ES-I3 (cell line): ENCODE results near the gene ATP5PD.
A peak's percentile ranks its signal among the peaks of the same experiment; 100 is the strongest.
"Not testable (repeated sequence)": the region's sequence is repeated elsewhere in the genome, so short reads cannot be mapped to it uniquely, and the experiment has no call there.

Experiments used
- H3K36me3 ChIP-seq: 2 replicates; pipeline ENCODE4 v1.6.1; 2013; ENCODE audit warnings: mild to moderate bottlenecking, low read length, control low read depth, moderate library complexity; ENCODE audit not compliant: insufficient read depth
- H3K4me1 ChIP-seq: 2 replicates; pipeline ENCODE4 v1.6.1; 2013; ENCODE audit warnings: mild to moderate bottlenecking, control low read depth, low read length; ENCODE audit not compliant: insufficient read depth
- H3K9ac ChIP-seq: 2 replicates; pipeline ENCODE4 v1.6.1; 2013; ENCODE audit warnings: low read depth, mild to moderate bottlenecking, low read length, moderate library complexity
- H3K9me3 ChIP-seq: 2 replicates; pipeline ENCODE4 v1.6.1; 2013; ENCODE audit warnings: mild to moderate bottlenecking, low read length, moderate library complexity; ENCODE audit not compliant: control insufficient read depth, insufficient read depth

ATP5PD gene

DNA sequence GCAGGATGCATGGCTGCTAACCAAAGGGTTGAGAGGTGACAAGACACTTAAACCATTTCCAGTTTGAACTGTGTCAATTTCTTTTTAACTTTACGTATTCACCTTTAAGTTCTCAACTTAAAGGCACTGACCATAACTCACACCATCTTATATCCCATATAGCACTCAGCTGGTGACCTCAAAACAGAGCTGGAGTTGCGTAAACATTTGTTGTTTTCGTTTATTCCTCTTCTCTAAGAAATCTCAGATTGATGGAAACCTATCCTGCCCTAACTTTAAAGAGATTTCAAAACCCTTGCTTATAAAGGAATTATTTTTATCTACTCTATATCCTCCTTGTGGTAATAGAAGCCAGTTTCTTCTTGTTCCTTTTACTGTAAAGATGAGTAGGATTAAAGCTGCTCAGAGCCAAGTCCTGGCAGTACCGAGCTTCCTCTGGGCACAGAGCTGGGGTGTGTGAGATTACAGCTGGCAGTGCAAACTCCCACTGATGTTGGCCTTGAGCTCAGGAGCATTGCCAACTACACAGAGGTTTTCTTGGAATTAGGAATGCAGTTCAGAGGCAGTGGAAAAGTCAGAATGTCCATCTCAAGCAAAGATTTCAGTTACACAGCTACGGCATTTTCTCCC, 1.6 kb upstream of the ATP5PD start:
- peaks cover 5% of the 10 kb centered on the region; the same call in 1 of the 2 replicates for H3K4me1 ChIP-seq
- no peaks in the 10 kb centered on the region for H3K9me3 ChIP-seq
- peak overlapping the region; percentile 85 for H3K9ac ChIP-seq
- H3K36me3 ChIP-seq = peaks cover 27% of the 10 kb centered on the region

DNA sequence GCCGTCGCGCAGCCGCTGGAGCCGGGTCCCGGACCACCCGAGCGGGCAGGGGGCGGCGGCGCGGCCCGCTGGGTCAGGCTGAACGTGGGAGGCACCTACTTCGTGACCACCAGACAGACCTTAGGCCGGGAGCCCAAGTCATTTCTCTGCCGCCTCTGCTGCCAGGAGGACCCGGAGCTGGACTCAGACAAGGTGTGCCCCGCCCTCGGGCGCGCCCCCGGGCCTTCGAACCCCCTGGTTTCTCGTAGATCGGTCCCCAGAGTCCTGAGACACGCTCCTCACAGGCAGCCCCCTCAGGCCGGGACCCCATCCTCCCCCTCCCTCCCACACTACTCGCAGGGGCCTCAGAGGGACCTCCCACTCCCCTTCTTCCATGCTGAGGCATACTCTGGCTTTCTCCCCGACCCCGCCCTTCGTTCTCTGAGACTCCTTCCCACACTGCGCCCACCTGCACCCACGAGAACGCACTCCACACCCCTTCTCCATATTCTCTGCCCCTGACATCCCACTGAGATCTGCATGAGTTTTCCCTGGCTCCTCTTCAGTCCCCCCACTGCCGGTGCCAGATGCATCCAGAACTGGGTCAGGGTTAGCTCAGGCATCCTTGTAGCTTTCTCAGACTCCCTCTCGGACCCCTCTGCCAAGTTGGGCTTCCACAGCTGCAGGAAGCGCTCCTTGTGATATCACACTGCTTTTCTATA, 779 bp upstream of the ATP5PD start:
- Histone ChIP-seq H3K36me3 (peaks cover 22% of the 10 kb centered on the region), H3K9ac (peak overlapping the region; percentile 85), H3K9me3 (no peaks in the 10 kb centered on the region), H3K4me1 (peaks cover 5% of the 10 kb centered on the region; the same call in 1 of the 2 replicates)

DNA sequence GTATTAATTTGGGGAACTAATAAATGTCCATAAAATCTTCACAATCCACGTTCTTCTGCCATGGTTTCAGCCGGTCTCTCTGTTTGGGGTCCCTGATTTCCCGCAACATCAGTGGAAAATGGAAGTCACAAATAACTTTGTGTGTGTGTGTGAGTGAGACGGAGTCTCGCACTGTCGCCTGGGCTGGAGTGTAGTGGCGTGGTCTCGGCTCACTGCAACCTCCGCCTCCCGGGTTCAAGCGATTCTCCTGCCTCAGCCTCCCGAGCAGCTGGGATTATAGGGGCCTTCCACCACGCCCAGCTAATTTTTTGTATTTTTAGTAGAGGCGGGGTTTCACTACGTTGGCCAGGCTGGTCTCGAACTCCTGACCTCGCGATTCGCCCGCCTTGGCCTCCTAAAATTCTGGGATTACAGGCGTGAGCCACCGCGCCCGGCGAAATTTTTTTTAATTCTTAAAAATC, 793 bp downstream of the ATP5PD start:
- H3K36me3 ChIP-seq = peaks cover 19% of the 10 kb centered on the region; the same call in 1 of the 2 replicates
- H3K9ac ChIP-seq = peak overlapping the region; percentile 85
- H3K4me1 ChIP-seq = peaks cover 13% of the 10 kb centered on the region
- H3K9me3 ChIP-seq = not testable (repeated sequence)

DNA sequence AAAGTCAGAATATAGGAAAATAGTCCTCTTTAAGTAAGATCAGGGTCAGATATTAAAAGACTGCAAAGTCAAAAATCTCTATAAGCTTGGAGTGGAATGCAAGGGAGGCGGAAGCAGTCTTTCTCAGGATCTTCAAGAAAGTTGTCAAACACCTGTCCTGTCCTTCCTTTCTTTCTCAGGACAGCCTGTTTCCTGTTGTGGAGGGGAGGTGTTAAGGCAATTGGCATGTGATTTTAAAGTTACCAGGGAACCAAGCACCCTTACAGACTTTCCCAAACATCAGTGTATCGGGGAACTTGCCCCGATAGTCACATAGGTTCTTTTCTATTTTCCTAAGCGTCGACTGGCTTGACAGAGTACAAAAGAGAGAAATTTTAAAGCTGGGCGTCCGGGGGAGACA, 2.1 kb downstream of the ATP5PD start:
- H3K4me1 ChIP-seq = peaks cover 13% of the 10 kb centered on the region
- peak overlapping the region; percentile 37 for H3K9ac ChIP-seq
- peaks cover 22% of the 10 kb centered on the region; the same call in 1 of the 2 replicates for H3K36me3 ChIP-seq
- H3K9me3 ChIP-seq = no peaks in the 10 kb centered on the region

DNA sequence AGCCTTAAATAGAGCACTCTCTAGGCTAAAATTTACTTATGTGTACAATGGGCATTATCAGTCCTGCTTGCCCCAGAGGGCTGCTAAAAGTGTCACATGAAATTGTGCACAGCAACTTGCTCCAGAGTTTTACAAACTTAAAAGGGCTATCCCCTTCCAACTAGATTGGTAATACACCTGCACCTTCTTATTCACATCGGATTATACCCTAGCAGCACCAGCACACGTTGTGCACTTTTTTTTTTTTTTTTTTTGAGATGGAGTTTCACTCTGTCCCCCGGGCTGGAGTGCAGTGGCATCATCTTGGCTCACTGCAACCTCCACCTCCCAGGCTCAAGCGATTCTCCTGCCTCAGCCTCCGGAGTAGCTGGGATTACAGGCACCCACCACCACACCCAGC, 3.0 kb downstream of the ATP5PD start:
- not testable (repeated sequence) for H3K9ac ChIP-seq, H3K9me3 ChIP-seq
- Histone ChIP-seq H3K36me3 (peaks cover 21% of the 10 kb centered on the region; the same call in 1 of the 2 replicates), H3K4me1 (peaks cover 13% of the 10 kb centered on the region)

DNA sequence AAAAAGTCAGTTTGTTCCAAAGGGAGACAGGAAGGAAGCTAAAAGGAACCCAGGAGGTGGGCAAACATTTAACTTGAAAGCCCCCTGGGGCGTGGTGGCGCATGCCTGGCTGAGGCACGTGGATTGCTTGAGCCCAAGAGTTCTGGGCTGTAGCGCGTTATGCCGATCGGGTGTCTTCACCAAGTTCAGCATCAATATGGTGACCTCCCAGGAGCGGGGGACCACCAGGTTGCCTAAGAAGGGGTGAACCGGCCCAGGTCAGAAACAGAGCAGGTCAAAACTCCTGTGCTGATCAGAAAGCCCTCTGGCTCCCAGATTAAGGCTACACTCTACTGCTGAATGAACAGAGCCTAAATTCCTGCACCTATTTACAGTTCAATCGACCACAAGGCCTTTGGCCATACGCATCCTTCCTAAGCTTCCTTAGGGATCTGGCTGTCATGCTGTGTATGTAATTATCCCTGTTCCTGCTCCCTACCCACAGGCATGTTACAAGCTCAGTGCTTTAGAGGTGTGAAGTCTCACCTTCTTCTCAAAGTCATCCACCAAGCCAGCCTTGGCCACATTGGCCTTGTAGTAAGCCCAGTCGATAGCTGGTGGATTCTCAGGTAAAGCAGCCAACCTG, 5.0 kb downstream of the ATP5PD start:
- H3K9ac ChIP-seq = no peak overlapping the region
- H3K36me3 ChIP-seq = peaks cover 21% of the 10 kb centered on the region; the same call in 1 of the 2 replicates

DNA sequence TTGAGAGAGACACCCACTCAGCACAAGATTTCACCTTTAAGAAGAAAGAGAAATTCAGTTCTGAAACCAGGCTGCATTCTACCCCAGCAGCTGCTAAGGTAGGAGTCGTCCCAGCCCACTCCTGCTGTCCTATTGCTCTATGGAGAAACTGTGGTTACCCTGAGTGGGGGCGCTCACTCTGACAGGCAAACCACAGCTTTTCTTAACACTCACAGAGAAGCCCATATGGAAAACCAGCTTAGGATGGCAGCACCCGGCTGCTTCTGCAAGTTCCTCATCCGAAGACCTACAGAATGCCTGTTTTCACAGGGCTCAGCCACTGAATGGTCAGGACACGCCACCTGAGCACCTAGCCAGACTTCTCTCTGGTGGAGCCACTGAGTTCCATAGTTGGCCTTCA, 7.5 kb downstream of the ATP5PD start:
- Histone ChIP-seq H3K9me3 (no peaks in the 10 kb centered on the region), H3K9ac (no peak overlapping the region), H3K4me1 (peaks cover 18% of the 10 kb centered on the region), H3K36me3 (peaks cover 21% of the 10 kb centered on the region; the same call in 1 of the 2 replicates)

More for the DNA sequence above, 5.0 kb downstream of the ATP5PD start:
- Histone ChIP-seq H3K4me1 (peaks cover 13% of the 10 kb centered on the region), H3K9me3 (no peaks in the 10 kb centered on the region)

DNA sequence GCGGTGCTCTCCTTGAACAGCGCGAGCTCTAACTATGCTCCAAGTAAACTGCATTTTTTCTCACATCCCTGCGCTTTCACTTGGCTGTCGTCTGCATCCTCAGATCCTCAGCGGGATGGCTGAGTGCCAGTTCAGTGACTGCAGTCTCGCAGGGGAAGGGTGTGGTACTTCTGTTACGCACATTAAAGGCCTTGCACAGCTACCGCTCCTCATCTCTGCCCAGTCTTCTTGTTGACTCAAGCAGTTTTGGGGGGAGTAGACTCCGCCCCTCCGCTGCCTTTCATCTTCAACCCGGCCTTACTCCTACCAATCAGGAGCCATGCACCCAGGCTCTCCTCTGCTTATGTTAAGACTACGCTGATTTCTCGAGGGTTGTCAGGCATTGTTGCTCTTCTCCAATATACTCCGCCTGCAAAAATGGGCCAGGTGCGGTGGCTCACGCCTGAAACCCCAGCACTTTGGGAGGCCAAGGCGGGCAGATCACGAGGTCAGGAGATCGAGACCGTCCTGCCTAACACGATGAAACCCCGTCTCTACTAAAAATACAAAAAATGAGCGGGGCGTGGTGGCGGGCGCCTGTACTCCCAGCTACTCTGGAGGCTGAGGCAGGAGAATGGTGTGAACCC, 10.0 kb downstream of the ATP5PD start:
- Histone ChIP-seq H3K36me3 (peaks cover 16% of the 10 kb centered on the region; the same call in 1 of the 2 replicates), H3K4me1 (peaks cover 6% of the 10 kb centered on the region), H3K9ac (peak overlapping the region; percentile 93; the same call in 1 of the 2 replicates), H3K9me3 (no peaks in the 10 kb centered on the region)

DNA sequence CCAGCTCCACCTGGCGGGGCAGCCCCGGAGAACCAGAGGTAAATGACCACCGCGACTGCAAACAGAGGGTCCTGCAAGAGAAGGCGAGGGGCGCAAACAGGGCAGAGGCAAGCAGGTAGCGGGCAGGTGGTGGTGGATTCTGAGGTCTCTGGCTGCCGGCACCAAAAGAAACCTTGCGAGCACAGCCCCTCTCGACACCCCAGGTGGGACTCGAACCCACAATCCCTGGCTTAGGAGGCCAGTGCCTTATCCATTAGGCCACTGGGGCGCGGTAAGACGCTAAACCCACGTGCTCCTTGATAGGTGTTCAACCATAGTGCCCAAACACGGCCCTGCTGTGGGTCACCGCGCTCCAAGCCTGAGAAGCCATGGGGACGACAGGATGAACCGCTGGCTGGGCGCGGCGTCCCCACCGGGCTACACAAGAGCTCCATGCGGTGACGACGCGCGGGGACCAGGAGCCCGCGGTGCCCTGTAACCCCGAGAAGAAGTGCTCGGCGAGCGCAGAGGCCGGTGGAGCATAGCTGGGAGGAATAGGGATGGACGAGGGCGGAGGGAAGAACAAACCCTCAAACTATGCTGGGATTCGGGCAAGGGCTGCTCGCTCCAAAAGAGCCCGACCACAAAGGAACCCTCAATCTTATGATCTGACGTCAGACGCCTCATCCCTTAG, 12.4 kb downstream of the ATP5PD start:
- H3K36me3 ChIP-seq = 0 out of 2 replicates have a peak, but pooled peaks cover 6% of the 10 kb centered on the region

DNA sequence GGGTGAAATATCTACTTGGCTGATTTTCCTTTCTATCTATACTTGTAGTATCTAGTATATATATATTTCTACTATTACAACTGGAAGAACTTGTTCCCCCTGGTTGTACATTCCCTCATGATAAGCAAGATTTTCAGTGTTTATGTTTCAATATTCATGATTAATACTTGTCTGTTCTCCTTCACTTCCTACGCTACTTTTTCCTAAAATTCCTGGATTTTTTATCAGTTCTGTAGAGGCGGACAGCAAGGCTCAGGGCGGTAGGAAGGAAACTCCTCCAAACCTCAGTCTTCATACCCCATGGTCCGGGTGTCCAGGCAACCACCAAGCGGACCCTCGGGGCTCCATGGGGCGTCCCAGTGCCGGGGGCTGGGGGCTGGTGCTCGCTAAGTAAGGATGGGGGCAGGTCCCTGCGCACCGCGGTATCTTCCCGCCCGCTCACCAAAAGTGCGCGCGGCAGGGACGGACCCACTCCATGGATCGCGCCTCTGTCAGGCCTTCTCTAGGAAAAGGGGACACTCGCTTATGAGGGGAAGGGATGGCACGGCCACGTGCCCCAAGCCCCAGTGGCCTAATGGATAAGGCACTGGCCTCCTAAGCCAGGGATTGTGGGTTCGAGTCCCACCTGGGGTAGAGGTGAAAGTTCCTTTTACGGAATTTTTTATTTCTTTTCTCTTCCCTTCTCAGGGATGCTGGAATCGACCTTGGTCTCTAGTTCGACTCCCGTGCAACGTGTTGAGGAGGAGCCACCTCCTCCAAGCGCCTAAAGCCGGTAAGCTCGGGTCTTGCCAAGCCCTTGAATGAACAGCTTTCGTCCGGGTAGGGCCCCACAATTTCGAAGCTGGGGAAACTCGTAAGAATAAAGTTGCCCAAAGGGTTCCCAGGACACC, 13.2 kb downstream of the ATP5PD start:
- peaks cover 12% of the 10 kb centered on the region for H3K9me3 ChIP-seq
- H3K4me1 ChIP-seq = peaks cover 5% of the 10 kb centered on the region; the same call in 1 of the 2 replicates
- H3K36me3 ChIP-seq = no peaks in the 10 kb centered on the region
- peak overlapping the region; percentile 93 for H3K9ac ChIP-seq

More for the DNA sequence above, 12.4 kb downstream of the ATP5PD start:
- peak overlapping the region; percentile 93 for H3K9ac ChIP-seq
- H3K4me1 ChIP-seq = peaks cover 5% of the 10 kb centered on the region; the same call in 1 of the 2 replicates
- peaks cover 12% of the 10 kb centered on the region for H3K9me3 ChIP-seq

DNA sequence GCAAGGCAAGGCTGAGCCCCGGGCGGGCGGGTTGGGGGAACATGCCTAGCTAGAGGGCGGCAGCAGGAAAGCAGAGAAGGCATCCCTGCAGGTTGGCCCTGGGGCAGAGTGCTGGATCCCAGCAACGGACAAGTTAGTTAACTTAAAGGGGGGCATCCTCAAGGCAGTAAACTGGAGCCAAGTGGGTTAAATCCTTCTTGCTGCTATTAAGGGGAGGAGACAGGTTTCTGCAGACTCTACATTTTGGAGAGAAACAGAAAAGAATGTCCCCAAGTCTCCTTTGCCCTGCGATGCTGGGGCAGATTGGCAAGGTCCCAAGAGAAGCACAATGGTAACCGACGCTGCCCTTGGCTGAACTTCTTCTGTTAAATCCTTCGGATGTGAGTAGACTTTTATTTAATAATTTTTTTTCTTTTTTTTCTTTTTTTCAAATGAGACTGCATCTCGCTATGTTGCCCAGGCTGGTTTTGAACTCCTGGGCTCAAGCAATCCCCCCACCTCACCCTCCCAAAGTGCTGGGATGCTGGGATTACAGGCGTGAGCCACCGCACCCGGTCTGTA, 14.0 kb downstream of the ATP5PD start:
- Histone ChIP-seq H3K9ac (peak overlapping the region; percentile 93; the same call in 1 of the 2 replicates), H3K9me3 (peaks cover 12% of the 10 kb centered on the region), H3K4me1 (peaks cover 5% of the 10 kb centered on the region; the same call in 1 of the 2 replicates), H3K36me3 (no peaks in the 10 kb centered on the region)

DNA sequence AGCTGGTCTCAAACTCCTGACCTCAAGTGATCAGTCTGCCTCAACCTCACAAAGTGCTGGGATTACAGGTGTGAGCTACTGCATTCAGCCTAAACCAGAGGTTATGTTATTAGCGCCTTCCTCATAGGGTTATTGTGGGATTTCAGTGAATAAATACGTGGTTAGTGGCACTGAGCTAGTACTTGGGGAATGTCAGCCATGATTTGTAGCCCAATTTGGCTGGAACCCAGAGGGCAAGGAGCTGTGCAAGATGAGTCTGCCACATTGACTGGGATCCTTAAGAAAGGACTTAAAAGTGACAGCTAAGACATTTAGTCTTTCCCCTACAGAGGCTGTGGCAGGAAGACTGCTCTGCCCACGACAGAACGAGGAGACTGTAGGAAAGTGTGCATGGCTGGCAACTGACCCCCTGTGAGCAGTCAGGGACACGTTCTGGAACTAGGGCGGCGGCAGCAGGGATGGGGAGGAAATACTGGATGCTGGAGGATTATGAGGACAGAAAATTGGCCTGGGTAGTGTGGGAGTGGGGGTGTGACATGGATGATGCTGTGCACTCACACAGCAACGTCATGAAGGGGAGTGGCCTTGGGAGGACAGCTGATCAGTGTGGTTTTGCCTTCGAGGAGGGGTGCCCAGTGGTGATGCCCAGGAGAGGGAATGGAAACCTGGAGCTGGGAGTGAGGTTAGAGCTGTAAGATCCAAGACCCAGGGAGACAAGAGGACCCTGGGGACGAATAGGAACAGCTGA, 14.6 kb downstream of the ATP5PD start:
- Histone ChIP-seq H3K9ac (peak overlapping the region; percentile 93; the same call in 1 of the 2 replicates), H3K4me1 (peaks cover 5% of the 10 kb centered on the region; the same call in 1 of the 2 replicates), H3K9me3 (peaks cover 15% of the 10 kb centered on the region), H3K36me3 (no peaks in the 10 kb centered on the region)
